Measurements from ENCODE around the gene KRTAP5-11.
A peak's percentile ranks its signal among the peaks of the same experiment; 100 is the strongest.
"Not testable (repeated sequence)": the region's sequence is repeated elsewhere in the genome, so short reads cannot be mapped to it uniquely, and the experiment has no call there.

The KRTAP5-11 gene

DNA sequence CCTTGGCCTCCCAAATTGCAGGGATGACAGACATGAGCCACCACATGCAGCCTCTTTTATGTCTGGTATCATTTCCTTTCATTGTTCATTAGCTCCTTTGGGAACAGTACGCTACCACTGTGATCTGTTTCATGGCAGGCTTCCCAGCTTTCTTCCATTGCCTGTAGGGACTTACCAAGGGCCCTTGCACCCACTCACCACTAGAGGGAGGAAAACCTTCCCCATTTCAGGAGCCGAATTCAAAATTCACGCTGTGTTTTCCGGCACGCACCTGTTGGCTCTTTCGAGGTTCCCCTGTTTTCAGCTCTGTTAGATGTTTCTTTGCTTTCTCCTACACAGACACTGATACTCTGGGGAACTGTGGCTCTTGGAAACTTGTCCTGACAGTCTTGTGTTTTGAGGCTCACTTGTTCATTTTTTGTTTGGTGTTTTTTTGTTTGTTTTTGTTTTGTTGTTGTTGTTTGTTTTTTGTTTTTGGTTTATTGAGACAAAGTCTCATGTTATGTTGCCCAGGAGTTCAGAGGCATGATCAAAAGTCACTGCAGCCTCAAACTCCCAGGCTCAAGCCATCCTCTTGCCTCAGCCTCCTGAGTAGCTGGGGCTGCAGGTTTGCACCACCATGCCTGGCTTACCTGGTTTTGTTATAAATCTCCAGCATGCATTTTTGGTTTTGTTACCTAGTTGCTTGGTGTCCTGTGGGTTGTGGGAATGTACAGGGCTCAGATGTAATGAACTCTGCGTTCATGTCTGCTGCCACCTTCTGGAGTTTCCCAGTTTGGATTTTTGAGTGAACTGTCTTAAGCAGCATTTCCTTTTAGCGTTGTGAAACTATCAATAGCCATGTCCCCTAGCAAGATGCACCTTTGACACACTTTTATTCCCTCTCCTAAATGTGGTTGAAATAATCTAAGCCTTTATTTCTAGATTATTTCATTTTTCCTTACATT is 2.3 kb downstream of the KRTAP5-11 start:
- peak; percentile 25 for FAIRE-seq

DNA sequence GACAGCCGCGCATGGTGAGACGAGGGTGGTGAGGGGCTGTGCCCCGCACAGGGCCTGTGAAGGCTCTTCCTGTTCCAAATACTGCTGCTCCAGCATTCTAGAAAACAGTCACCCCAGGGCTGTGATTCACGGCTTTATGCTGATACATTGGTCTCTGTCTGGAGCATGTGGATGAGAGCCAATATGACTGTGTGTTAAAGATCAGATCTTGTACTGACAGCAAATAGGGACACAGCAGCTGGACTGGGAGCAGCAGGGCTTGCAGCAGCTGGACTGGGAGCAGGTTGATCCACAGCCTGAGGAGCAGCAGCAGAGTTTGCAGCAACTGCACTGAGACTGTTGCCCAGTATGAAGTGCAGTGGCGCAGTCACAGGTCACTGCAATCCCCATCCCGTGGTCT is 3.2 kb downstream of the KRTAP5-11 start:
- FAIRE-seq: not testable (repeated sequence)

DNA sequence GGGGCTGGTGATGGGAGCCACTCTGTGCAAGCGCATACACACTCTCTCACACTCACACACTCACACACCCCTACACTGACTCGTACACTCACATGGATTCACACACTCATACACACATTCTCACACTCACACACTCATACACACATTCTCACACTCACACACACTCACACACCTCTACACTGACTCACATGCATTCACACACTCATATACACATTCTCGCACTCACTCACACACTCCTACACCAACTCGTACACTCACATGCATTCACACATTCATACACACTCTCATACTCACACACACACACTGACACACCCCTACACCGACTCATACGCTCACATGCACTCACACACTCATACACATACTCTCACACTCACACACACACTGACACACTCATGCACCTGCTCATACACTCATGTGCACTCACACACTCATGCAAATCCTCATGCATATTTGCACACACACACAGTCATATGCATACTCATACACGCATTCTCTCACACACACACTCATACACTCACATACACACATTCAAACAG is 5.1 kb downstream of the KRTAP5-11 start:
- FAIRE-seq: no peak

DNA sequence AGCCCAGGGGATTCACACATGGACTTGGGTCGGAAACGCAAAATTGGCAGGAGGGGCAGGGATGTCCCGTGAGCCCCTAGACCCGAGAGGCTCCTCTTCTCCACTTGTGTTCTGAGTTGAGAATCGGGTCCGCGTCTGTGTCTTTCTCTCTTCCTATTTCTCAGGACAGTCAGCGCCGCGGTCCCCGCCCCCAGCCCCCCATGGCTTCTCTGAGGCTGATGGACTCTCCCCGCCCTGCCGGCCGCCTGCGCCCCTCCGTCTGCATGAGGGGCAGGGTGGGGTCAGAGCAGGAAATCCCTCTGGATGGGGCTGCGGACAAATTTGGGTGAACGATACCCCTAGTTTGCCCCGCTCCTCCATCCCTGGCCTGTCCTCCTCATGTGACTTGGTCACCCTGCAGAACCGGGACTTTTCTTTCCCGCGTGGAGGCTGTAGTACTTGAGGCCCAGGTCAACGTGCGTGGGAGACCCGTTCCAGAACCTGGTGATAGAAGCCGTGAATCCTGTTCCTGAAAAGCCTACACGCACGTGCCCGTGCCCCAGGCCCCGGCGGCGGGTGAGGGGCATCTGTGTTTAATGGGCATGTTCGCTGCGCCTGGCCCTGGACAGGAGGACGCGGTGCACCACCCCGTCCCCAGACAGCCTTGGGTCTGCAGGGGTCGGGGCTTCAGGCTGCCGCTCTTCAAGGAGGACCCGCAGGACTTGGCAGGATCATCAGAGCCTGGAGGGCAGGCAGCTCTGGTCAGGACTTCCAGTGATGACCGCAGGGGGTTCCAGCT is 5.8 kb downstream of the KRTAP5-11 start:
- FAIRE-seq: not testable (repeated sequence)

DNA sequence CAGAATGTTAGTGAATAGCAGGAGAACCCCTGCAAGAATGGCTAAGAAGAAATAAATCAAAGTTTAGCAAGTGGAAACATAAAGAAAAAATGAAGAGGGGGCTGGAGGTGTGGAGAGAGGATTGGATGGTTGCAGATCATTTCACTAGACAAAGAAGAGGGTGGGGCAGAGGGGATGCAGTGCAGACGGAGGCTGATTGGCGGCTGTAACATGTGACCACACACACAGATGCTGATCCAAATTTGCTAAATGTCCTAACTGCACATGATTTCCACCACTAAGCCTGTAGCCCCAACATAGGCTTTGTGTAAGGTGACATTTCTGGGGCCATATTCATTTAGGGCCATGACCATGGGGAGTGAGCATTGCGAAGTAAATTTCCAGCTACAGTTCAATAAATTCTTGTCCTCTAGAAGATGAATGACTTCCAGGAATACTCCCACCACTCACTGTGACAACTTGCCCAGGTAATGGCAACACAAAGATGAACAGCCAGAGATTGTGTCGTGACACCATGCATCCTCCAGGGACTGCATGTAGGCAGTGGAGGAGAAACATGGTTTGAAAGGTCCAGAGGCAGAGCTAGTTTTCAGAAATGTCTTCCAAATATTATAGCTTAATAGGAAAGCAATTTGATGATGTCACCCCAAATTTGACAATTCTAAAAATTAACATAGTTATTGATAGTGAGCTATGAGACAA is 6.8 kb downstream of the KRTAP5-11 start:
- FAIRE-seq: no peak

DNA sequence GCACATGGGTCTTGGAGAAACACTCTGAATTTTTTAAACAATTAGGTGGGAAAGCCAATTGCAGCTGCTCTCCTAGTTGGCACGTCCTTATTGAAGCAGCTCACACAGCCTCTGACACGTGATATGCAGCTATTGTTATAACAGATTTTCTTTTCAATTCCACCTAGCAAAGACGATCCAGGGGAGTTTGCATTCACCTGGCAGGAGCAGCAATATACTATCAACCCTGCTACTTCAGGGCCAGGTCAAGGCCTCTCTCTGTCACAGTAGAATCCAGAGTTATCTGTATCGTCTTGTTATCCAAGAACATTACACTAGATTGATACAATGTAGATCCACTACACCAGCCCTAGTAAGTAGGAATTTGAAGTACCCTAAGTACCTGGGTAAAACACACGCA is 8.3 kb downstream of the KRTAP5-11 start:
- FAIRE-seq: no peak

DNA sequence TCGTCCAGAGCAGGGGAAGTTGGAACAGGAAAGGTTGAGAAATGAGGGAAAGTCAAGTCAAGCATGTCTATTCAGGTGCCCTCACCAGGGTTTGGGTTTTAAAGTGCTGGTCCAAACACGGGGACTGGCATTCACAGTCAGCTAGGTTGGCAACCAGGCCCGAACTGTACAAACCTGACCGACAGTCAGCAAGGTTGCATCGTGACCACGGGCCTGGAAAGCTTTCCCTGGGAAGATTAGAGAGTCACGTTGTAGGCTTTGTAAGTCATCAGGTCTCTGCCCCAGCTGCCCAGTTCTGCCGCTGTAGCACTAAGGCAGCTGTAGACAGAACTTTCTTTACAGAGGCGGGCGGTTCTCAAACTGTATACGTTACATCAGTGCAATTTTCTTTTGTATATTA is 9.9 kb downstream of the KRTAP5-11 start:
- no peak for FAIRE-seq

DNA sequence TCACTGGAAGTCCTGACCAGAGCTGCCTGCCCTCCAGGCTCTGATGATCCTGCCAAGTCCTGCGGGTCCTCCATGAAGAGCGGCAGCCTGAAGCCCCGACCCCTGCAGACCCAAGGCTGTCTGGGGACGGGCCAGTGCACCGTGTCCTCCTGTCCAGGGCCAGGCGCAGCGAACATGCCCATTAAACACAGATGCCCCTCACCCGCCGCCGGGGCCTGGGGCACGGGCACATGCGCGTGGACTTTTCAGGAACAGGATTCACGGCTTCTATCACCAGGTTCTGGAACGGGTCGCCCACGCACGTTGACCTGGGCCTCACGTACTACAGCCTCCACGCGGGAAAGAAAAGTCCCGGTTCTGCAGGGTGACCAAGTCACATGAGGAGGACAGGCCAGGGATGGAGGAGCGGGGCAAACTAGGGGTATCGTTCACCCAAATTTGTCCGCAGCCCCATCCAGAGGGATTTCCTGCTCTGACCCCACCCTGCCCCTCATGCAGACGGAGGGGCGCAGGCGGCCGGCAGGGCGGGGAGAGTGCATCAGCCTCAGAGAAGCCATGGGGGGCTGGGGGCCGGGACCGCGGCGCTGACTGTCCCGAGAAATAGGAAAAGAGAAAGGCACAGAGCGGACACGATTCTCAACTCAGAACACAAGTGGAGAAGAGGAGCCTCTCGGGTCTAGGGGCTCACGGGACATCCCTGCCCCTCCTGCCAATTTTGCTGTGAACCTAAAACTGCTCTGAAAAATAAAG is 11.4 kb downstream of the KRTAP5-11 start:
- not testable (repeated sequence) for FAIRE-seq

DNA sequence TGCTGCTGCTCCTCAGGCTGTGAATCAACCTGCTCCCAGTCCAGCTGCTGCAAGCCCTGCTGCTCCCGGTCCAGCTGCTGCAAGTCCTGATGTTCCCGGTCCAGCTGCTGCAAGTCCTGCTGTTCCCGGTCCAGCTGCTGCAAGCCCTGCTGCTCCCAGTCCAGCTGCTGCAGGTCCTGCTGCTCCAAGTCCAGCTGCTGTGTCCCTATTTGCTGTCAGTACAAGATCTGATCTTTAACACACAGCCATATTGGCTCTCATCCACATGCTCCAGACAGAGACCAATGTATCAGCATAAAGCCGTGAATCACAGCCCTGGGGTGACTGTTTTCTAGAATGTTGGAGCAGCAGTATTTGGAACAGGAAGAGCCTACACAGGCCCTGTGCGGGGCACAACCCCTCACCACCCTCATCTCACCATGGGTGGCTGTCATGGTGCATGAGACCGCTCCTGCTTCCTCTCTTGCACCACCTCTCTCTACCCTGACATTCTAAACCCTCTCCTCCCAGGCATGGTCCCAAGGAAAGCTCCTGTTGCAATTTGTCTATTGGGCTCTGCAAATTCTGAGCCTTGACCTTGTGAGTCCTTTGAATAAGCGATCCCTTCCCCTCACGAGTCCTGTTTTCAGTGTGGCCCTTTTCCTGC is 13.8 kb downstream of the KRTAP5-11 start:
- no peak for FAIRE-seq

DNA sequence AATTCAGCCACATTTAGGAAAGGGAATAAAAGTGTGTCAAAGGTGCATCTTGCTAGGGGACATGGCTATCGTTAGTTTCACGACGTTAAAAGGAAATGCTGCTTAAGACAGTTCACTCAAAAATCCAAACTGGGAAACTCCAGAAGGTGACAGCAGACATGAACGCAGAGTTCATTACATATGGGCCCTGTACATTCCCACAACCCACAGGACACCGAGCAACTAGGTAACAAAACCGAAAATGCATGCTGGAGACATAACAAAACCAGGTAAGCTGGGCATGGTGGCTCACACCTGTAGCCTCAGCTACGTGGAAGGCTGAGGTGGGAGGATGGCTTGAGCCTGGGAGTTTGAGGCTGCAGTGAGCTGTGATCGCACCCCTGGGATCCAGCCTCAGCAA is 15.0 kb downstream of the KRTAP5-11 start:
- not testable (repeated sequence) for FAIRE-seq

DNA sequence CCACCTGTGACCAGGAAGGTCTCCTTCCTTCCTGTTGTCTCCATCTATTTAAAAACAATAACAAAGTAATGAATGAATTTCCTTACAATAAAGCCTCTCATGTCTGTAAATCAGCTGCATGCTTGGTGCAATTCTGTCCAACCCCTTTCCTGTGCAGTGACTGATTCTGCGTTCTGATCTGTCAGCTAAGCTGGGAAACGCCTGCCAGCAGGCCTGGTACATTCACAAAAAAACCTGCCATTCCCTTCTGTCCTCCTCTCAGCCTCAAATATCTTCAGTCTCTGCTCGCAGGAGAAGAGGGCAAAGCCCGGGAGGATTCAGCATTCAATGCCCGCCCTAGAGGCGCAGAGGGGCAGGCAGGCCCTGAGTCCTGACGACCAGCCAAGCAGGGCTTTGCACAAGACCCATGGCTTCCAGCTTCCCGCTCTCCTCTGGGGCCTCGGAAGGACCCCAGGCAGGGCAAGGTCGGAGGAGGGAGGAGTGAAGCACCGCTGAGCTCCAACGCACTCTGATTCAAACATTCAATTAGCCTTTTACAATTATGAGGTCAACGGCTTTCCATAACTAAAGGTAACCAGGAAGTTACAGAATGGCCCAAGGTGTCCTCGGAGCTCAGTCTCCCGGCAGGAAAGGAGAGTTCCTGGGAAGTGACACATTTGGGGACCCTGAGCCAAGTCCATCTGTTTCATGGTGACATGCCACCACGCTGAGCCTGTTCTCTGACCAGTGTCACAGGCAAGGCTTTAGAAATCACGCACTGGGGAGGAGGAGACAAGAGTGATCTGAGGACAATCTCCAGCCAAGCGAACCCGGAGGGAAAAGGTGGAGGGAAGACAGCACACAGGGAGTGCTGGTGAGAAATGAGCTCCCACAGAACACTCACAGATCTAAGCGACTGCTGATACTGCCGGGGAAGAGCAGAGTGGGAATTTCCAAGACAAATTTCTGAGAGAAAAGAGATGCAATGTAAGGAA is 15.8 kb downstream of the KRTAP5-11 start:
- not testable (repeated sequence) for FAIRE-seq

DNA sequence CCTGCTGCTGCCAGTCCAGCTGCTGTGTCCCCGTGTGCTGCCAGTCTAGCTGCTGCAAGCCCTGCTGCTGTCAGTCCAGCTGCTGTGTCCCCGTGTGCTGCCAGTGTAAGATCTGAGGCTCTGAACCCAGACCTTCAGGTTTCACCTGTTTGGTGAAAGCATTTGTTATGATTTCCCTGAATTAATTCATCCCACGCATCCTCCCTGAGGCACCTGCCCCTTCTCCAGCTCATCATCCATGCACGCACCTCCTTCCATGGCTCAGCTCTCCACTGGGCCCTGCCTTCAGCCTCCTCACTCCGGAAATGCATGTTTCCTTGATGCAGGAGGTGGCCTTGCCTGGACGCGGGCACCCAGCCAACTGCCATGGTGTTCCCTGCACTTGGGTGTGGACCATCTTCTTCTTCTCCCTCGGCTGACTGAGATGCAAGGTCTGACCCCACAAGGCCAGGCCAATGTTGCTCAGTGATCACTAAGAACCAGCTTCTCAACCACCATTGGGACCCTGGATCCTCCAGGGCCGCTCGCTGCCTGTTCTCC is 16.5 kb downstream of the KRTAP5-11 start:
- FAIRE-seq: no peak

DNA sequence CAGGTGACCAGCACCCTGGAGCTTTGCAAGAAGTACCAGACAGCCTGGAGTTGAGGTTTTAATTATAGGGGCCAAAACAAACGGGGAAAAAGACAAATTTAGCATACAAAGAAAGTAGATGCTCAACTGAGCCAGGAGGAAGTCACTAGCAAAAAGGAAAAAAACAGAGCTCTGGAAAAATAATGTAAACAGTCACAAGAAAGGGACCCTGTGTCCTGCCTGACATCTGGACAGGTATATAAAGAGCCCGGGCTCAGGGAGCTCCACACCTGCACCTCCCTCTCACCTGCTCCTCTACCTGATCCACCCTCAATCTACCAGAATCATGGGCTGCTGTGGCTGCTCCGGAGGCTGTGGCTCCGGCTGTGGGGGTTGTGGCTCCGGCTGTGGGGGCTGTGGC is 17.4 kb downstream of the KRTAP5-11 start, which contains the start of gene KRTAP5-10:
TSS of gene KRTAP5-10 (plus strand) at position 301 of the 400 bp plus-strand sequence. CDS start at position 326, 25 bp downstream.
- FAIRE-seq: no peak

DNA sequence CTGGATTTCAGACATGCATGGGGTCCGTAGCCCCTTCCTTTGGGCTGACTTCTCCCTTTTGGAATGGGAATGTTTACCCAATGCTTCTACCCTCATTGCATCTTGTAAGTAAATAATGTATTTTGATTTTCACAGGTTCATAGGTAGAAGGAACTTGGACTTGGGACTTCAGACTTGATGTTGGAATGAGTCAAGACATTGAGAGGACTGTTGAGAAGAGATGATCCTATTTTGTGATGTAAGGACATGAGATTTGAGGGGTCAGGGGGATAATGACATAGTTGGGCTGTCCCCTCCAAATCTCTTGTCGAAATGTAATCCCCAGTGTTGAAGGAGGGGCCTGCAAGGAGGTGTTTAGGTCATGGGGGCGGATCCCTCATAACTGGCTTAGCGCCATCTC is 18.2 kb downstream of the KRTAP5-11 start:
- no peak for FAIRE-seq

DNA sequence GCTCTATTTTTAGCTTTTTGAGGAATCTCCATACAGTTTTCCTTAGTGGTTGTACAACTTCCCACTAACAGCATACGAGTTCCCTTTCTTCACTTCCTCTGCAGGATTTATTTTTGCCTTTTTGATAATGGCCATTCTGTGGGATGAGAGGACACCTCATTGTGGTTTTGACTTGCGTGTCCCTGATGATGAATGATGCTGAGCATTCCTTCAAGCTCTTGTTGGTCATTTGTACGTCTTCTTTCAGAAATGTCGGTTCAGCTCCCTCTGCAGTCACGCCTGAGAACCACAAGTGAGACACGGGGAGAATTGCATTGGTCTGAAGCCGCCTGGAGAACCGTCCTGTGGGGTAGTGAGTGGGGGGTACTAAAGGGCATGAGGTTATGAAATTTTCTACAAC is 19.3 kb downstream of the KRTAP5-11 start:
- FAIRE-seq: no peak

DNA sequence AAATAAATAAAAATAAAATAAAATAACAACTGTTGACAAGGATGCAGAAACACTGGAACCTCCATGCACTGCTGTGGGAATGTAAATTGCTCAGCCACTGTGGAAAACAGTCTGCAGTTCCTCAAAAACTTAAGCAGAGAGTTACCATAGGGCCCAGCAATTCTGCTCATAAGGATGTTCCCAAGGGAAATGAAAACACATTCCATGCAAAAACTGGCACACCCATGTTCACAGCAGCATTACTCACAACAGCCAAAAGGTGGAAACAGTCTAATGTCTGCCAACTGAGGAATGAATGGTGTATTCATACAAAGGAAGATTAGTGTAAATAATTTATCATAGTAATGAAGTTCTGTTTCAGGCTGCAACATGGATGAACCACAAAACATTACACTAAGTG is 20.6 kb downstream of the KRTAP5-11 start:
- no peak for FAIRE-seq

DNA sequence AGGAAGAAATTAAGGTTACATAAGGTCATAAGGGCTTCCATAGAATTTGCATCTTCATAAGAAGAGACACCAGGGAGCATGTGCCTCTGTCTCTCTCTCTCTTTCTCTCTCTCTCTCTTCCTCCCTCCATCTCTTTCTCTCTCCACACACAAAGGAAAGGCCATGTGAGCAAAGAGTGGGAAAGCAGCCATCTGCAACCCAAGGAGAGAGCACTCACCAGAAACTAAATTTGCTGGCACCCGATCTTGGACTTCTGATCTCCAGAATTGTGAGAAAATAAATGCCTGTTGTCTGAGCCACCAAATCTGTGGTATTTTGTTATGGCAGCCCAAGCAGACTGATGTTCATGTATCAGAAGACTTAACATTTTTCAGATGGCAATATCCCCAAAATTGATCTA is 23.7 kb downstream of the KRTAP5-11 start:
- no peak for FAIRE-seq

DNA sequence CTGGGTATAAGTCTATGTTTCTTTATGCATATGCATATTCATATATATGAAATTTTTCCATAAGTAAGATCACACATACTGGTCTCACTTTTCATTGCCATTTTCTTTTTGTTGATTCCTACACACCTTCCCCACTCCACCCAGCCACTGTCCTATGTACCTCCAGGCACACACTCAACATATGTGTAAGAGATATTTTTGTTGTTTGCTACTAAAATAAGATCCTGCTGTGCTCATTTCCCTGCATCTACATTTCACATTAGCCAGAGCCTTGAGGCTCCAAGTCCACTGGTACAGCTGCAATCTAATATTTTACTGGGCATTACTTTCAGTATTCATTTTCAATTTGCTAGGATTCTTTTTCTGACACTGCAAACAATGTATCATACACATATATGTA is 25.4 kb downstream of the KRTAP5-11 start:
- no peak for FAIRE-seq

DNA sequence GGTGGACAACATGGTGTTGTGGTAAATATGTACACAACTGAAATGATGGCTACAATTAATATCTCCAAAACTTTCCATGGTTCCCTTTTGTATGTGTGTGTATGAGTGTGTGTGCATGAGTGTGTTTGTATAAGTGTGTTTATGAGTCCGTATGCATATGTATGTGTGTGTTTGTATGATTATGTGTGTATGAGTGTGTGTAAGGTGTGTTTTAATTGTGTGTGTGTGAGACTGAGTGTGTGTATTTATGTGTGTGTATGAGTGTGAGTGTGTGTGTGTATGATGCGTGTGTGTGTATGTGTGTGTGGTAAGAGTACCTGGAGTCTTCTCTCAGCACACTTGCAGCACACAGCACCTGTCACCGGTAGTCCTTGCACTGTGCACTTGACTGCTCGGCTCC is 26.7 kb downstream of the KRTAP5-11 start:
- FAIRE-seq: no peak

DNA sequence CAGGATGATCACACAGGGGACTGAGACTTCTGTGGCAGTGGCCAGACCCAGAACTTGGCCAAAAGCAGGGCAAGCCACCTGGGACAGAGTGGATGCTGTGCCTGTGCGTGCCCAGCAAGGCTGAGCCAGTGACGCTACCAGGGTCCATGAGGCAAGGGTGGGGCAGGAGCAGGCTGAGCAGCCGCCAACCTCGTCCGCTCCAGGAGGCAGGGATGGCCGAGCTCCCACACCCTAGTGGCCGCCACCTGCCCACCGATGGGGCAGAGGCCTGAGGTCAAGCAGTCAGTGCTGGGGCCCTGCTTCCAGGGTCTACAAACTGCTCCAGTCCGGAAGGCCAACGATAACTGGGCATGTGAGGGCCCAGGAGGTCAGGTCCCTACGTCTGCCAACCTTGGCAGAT is 27.2 kb downstream of the KRTAP5-11 start:
- no peak for FAIRE-seq
